H1 (cell line): ENCODE data around the gene ELF4. TPM values are rescaled to one million over a fixed set of nuclear protein-coding genes. Genes with fewer than 3 reads are reported as not detected.

Source experiments
- CTCF ChIA-PET: fragments of 300-600 bp; sonication (Branson Sonifier 250); formaldehyde crosslinking; loops from one replicate; lab custom pipeline; 2021; ENCODE audit not compliant: partially characterized antibody; lab: Charles Lee
- POLR2A ChIA-PET: fragments of 300-600 bp; sonication (Branson Sonifier 250); formaldehyde crosslinking; loops from one replicate; lab custom pipeline; 2021; ENCODE audit warnings: inconsistent platforms; ENCODE audit not compliant: partially characterized antibody; lab: Charles Lee
- DNase-seq, 2 experiments: peaks; one replicate each; pipeline versions ENCODE4 v3.0.0 to v3.0.0-alpha.2; 2010 to 2022; ENCODE audit warnings: low spot score in 2 of 2, low read depth in 1 of 2, mixed read lengths in 1 of 2
- FAIRE-seq: peaks from 2 replicates; lab custom pipeline; 2011; peaks lifted over from hg19 to GRCh38; lab: Jason Lieb, UNC
- H2AFZ ChIP-seq: 2 replicates; pipeline ENCODE4 v1.8.1; 2012; ENCODE audit warnings: low read length, inconsistent platforms
- H2AK5ac ChIP-seq: 2 replicates; pipeline ENCODE4 v1.6.1; 2013; ENCODE audit warnings: low read depth, low read length
- H2BK120ac ChIP-seq: replicated peaks from 2 replicates; pipeline ENCODE3; 2013; ENCODE audit warnings: low read depth, low read length, inconsistent platforms
- H2BK12ac ChIP-seq: 2 replicates; pipeline ENCODE4 v1.6.1; 2013; ENCODE audit warnings: low read depth, low read length
- H2BK15ac ChIP-seq: 2 replicates; pipeline ENCODE4 v1.6.1; 2013; ENCODE audit warnings: low read length
- H2BK20ac ChIP-seq: 2 replicates; pipeline ENCODE4 v1.6.1; 2013; ENCODE audit warnings: low read length
- H2BK5ac ChIP-seq: 2 replicates; pipeline ENCODE4 v1.6.1; 2013; ENCODE audit warnings: low read depth, low read length
- H3K14ac ChIP-seq: 2 replicates; pipeline ENCODE4 v1.6.1; 2013; ENCODE audit warnings: inconsistent platforms; ENCODE audit not compliant: insufficient read length
- H3K18ac ChIP-seq: 2 replicates; pipeline ENCODE4 v1.6.1; 2013; ENCODE audit warnings: low read length; ENCODE audit errors: extremely low read depth
- H3K23ac ChIP-seq: 2 replicates; pipeline ENCODE4 v1.6.1; 2013; ENCODE audit warnings: inconsistent platforms; ENCODE audit not compliant: insufficient read length
- H3K23me2 ChIP-seq: 2 replicates; pipeline ENCODE4 v1.6.1; 2013; ENCODE audit warnings: low read depth, low read length
- H3K27ac ChIP-seq: 2 replicates; pipeline ENCODE4 v1.6.1; 2011; ENCODE audit warnings: low read depth, low read length, inconsistent platforms
- H3K27me3 ChIP-seq, 4 experiments: replicated peaks in 1 of 4; 1 replicate in 1 of 4; 2 replicates in 3 of 4; pipeline versions ENCODE4 v1.6.1 to v1.8.1; 2011 to 2013; ENCODE audit warnings: low read length in 3 of 4, mild to moderate bottlenecking in 3 of 4, inconsistent platforms in 2 of 4, mixed read lengths in 2 of 4, moderate library complexity in 1 of 4; ENCODE audit not compliant: control insufficient read depth in 3 of 4, insufficient read depth in 3 of 4; ENCODE audit errors: extremely low read depth in 1 of 4
- H3K36me3 ChIP-seq, 4 experiments: 2 replicates each; pipeline versions ENCODE4 v1.6.1 to v1.8.1; 2011 to 2013; ENCODE audit warnings: mild to moderate bottlenecking in 4 of 4, low read length in 3 of 4, moderate library complexity in 2 of 4, control low read depth in 1 of 4, inconsistent platforms in 1 of 4; ENCODE audit not compliant: insufficient read depth in 4 of 4, control insufficient read depth in 2 of 4
- H3K4ac ChIP-seq: replicated peaks from 2 replicates; pipeline ENCODE3; 2013; ENCODE audit warnings: low read length, low read depth, mixed read lengths, inconsistent platforms; ENCODE audit not compliant: insufficient read length
- H3K4me1 ChIP-seq, 4 experiments: replicated peaks in 1 of 4; 1 replicate in 1 of 4; 2 replicates in 3 of 4; pipeline versions ENCODE4 v1.6.1 to v1.8.1; 2011 to 2013; ENCODE audit warnings: low read length in 3 of 4, inconsistent platforms in 2 of 4, mixed read lengths in 1 of 4; ENCODE audit not compliant: insufficient read depth in 4 of 4, control insufficient read depth in 3 of 4
- H3K4me2 ChIP-seq, 2 experiments: 2 replicates each; pipeline versions ENCODE4 v1.6.1 to v1.8.1; 2011 to 2013; ENCODE audit warnings: low read depth in 2 of 2, low read length in 2 of 2, control low read depth in 1 of 2, inconsistent platforms in 1 of 2, mild to moderate bottlenecking in 1 of 2; ENCODE audit not compliant: insufficient read depth in 1 of 2
- H3K4me3 ChIP-seq, 4 experiments: fragments of 200-600, 300-600 bp in 1 of 4; sonication (generic), shearing (Covaris generic), sonication (Bioruptor Twin) in 1 of 4; 2 replicates each; pipeline versions ENCODE4 v1.5.1 to v1.8.1; 2011 to 2016; ENCODE audit warnings: low read length in 4 of 4, low read depth in 3 of 4, control low read depth in 2 of 4, inconsistent platforms in 2 of 4, mild to moderate bottlenecking in 2 of 4, mixed read lengths in 1 of 4, moderate library complexity in 1 of 4; ENCODE audit not compliant: insufficient read depth in 2 of 4; ENCODE audit errors: extremely low read depth in 1 of 4
- H3K56ac ChIP-seq: replicated peaks from 2 replicates; pipeline ENCODE3; 2013; ENCODE audit warnings: low read depth, mild to moderate bottlenecking, mixed read lengths, low read length, inconsistent platforms; ENCODE audit not compliant: insufficient read length
- H3K79me1 ChIP-seq: 2 replicates; pipeline ENCODE4 v1.6.1; 2013; ENCODE audit warnings: low read depth, low read length, control low read depth
- H3K79me2 ChIP-seq, 2 experiments: 2 replicates each; pipeline versions ENCODE4 v1.6.1 to v1.8.1; 2012 to 2013; ENCODE audit warnings: low read length in 2 of 2, mild to moderate bottlenecking in 2 of 2, inconsistent platforms in 1 of 2; ENCODE audit not compliant: insufficient read depth in 2 of 2, control insufficient read depth in 1 of 2
- H3K9ac ChIP-seq, 4 experiments: replicated peaks in 1 of 4; 1 replicate in 1 of 4; 2 replicates in 3 of 4; pipeline versions ENCODE4 v1.6.1 to v1.8.1; 2011 to 2013; ENCODE audit warnings: low read depth in 3 of 4, low read length in 3 of 4, control low read depth in 2 of 4, mild to moderate bottlenecking in 2 of 4, moderate library complexity in 2 of 4, inconsistent platforms in 1 of 4; ENCODE audit errors: extremely low read depth in 1 of 4
- H3K9me3 ChIP-seq, 2 experiments: 2 replicates each; pipeline versions ENCODE4 v1.6.1 to v1.8.1; 2012 to 2013; ENCODE audit warnings: mild to moderate bottlenecking in 2 of 2, moderate library complexity in 2 of 2, control low read depth in 1 of 2, inconsistent platforms in 1 of 2, low read depth in 1 of 2, low read length in 1 of 2, mixed read lengths in 1 of 2; ENCODE audit not compliant: insufficient read depth in 2 of 2
- H4K20me1 ChIP-seq, 2 experiments: replicated peaks in 1 of 2; 2 replicates each; pipeline versions ENCODE3 to v1.8.1; 2011 to 2013; ENCODE audit warnings: inconsistent platforms in 2 of 2, low read length in 2 of 2, mild to moderate bottlenecking in 1 of 2; ENCODE audit not compliant: insufficient read depth in 2 of 2, control insufficient read depth in 1 of 2
- H4K5ac ChIP-seq: 2 replicates; pipeline ENCODE4 v1.6.1; 2013; ENCODE audit warnings: low read length, low read depth, mixed read lengths, inconsistent platforms; ENCODE audit not compliant: insufficient read length
- H4K8ac ChIP-seq: 2 replicates; pipeline ENCODE4 v1.8.0; 2013; ENCODE audit warnings: mild to moderate bottlenecking, moderate library complexity, low read length, inconsistent platforms; ENCODE audit not compliant: insufficient read depth; ENCODE audit errors: extremely low read depth
- H4K91ac ChIP-seq: replicated peaks from 2 replicates; pipeline ENCODE3; 2013; ENCODE audit warnings: low read length, mixed read lengths, inconsistent platforms; ENCODE audit not compliant: insufficient read length
- RNF2 ChIP-seq: fragments of 200-900, 300-1000 bp; sonication (generic); IDR thresholded peaks from 2 replicates; pipeline ENCODE4 v1.7.1; 2016; ENCODE audit warnings: borderline replicate concordance, low read depth, mild to moderate bottlenecking, antibody characterized with exemption, low read length; ENCODE audit not compliant: poor library complexity, severe bottlenecking; ENCODE audit errors: missing control alignments
- SP1 ChIP-seq: IDR thresholded peaks from 2 replicates; pipeline ENCODE4 v1.6.1; 2011; ENCODE audit warnings: low read depth, low read length
- WGBS, 2 experiments: shearing (Covaris generic) in 1 of 2; methylation state at CpG; one replicate each; pipeline versions ENCODE4 v1.1.6 to v1.1.7; 2013 to 2015; ENCODE audit warnings: low lambda C conversion rate in 2 of 2, mixed read lengths in 2 of 2, inconsistent platforms in 1 of 2, low coverage in 1 of 2, missing lambda C conversion rate in 1 of 2; ENCODE audit not compliant: insufficient replicate concordance in 2 of 2, insufficient coverage in 1 of 2, insufficient read length in 1 of 2; ENCODE audit errors: extremely low coverage in 1 of 2, missing lambda C conversion rate in 1 of 2; 5-methylcytosine and 5-hydroxymethylcytosine counted together
- polyA plus RNA-seq, 7 experiments: library from polyadenylated mRNA; depleted of rRNA in 3 of 7; stranded (reverse) in 5 of 7; unstranded in 2 of 7; fragments of >200 nt in 5 of 7; fragments of 200-250 nt in 2 of 7; gene quantifications; 1 replicate in 5 of 7; 2 replicates in 1 of 7; 4 replicates in 1 of 7; pipeline versions ENCODE4 v1.2.1 to v1.2.3, GENCODE V29; 2011 to 2013; ENCODE audit warnings: missing spikeins in 2 of 7, mixed read lengths in 2 of 7
- total RNA-seq: library from RNA; stranded (reverse); fragmentation: NEBNext Ultra II Directional; extraction: Animal tissue kit (Norgen Biotek cat#: 25700); gene quantifications from 2 replicates; pipeline ENCODE4 v1.2.1, GENCODE V29; 2021

The ELF4 gene
- total and polyA plus RNA-seq, 2 of the 8 experiments (the other 6 are each of a cell fraction or from before 2014, with no cell fraction given) = 1.8 to 2.0 TPM

DNA sequence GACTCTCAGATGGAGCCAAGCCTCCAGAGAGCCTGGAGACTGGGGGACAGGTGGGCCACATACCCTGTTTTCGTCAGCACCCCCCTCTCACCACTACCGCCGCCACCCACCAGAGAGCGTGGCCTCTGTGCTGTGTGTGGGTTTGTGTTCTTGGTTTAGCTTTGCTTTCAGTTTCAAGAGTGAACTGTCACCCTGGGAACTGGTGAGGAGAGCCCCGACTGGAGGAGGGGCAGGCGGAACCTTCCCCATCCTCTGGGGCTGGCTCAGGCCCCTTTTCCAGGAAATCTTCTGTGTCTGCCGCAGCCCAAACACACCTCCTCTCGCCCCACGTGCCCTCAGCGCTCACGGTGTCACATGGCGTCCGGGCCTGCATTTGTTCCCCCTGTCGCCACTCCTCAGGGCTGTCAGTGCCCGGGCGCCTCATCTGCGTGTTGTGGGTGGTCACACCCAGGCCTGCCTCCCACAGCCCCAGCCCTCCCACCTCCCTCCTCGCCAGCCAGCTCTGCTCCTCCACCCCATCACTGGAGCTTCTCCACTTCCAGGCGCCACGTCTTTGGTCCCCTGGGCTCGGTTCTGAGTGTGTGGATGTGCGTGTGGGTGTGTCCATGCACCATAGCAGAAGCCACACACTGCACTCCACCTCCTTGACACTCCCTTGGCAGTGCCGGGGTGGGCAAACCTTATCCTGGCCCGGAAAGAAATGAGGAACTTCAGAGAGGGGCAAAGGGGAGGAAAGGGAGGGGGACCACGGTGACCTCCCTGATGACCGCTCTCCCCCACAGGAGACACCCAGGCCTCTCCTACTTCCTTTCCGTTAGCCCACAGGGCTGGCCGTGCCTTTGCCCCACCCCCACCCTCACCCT, 27.8 kb downstream of the ELF4 start:
- Histone ChIP-seq H3K79me2 (no peaks in the 10 kb centered on the region), H3K36me3 (no peaks in the 10 kb centered on the region), H3K4me1 (peaks cover 0 to 22% (median 6%) of the 10 kb centered on the region in 4 experiments; a peak in 5 of 7 replicates), H3K4ac (no peak overlapping the region), H4K91ac (peak overlapping the region; percentile 81), H3K18ac (no peak overlapping the region), H2BK15ac (no peak overlapping the region), H3K27me3 (no peaks in the 10 kb centered on the region), H3K4me3 (no peak overlapping the region), H4K8ac (no peak overlapping the region; the same call in 1 of the 2 replicates), H3K79me1 (no peaks in the 10 kb centered on the region), H4K20me1 (no peaks in the 10 kb centered on the region), H2BK12ac (0 out of 2 replicates have a peak overlapping the region, but pooled peaks have one; percentile 27), H2BK5ac (no peak overlapping the region), H3K9ac (no peak overlapping the region), H3K23me2 (no peaks in the 10 kb centered on the region), H3K14ac (no peak overlapping the region), H2AFZ (no peak overlapping the region), H4K5ac (no peak overlapping the region), H3K23ac (no peak overlapping the region), H2AK5ac (no peak overlapping the region), H3K4me2 (0 out of 4 replicates have a peak overlapping the region, but pooled peaks of 1 of the 2 experiments have one; percentile 21), H3K9me3 (no peaks in the 10 kb centered on the region), H3K27ac (no peak overlapping the region), H2BK120ac (no peak overlapping the region), H3K56ac (no peak overlapping the region), H2BK20ac (no peak overlapping the region)
- ChIA-PET POLR2A (interaction anchor here (1.0 kb wide), 1 partner anchor 40 kb away, joined by 3 read pairs; no protein-coding TSS in a partner anchor), CTCF (interaction anchor here (1.0 to 4.1 kb wide), 4 partner anchors 13 to 65 kb away, joined by 3 to 36 read pairs (median 13); no protein-coding TSS in a partner anchor)
- no peak for FAIRE-seq
- WGBS, 2 experiments = 70% methylated on average over 2 of the region's 28 CpGs; no CpG with 5 or more reads in 1 of the 2 experiments
- DNase-seq = no peak
- no peak for TF ChIP-seq RNF2
- no peak for TF ChIP-seq SP1
